ENCODE results near the gene WNK1.

GRCh38 chr12:915090-915489, 162.7 kb downstream of the WNK1 start:
- TF ChIP-seq CTBP2 (IDR thresholded peaks at IDR 0.05; ENCODE audit: borderline replicate concordance, insufficient read depth, insufficient read length, low read length): no peak
- no peak for TF ChIP-seq EZH2 (IDR thresholded peaks at IDR 0.05; ENCODE audit: low read depth, low read length, severe bottlenecking)
- no peak for TF ChIP-seq POLR2AphosphoS5 (IDR thresholded peaks at IDR 0.05; ENCODE audit: low read depth, low read length)
- TF ChIP-seq MAX (IDR thresholded peaks at IDR 0.05): no peak
- TF ChIP-seq CTCF (IDR thresholded peaks at IDR 0.05; ENCODE audit: control extremely low read depth in 1 of 3, insufficient read depth in 1 of 3, low read depth in 1 of 3, low read length in 3 of 3): no peak
- no peak for TF ChIP-seq KDM1A (IDR thresholded peaks at IDR 0.05; ENCODE audit: borderline replicate concordance, low read length)
- no peak for TF ChIP-seq EGR1 (IDR thresholded peaks at IDR 0.05; ENCODE audit: borderline replicate concordance, low read depth, low read length)
- no peak for TF ChIP-seq RAD21 (IDR thresholded peaks at IDR 0.05 in 1 of 2, conservative IDR thresholded peaks at IDR 0.05 in 1 of 2; ENCODE audit: low read depth in 2 of 2, low read length in 2 of 2)
- TF ChIP-seq TAF7 (optimal IDR thresholded peaks at IDR 0.05; ENCODE audit: borderline replicate concordance, low read depth, low read length): no peak
- TF ChIP-seq PHF8 (conservative IDR thresholded peaks at IDR 0.05; ENCODE audit: low read depth, low read length): no peak
- no peak for TF ChIP-seq SIN3A (conservative IDR thresholded peaks at IDR 0.05 in 1 of 2, IDR thresholded peaks at IDR 0.05 in 1 of 2; ENCODE audit: low read depth in 1 of 2, low read length in 2 of 2)
- TF ChIP-seq POLR2A (IDR thresholded peaks at IDR 0.05; ENCODE audit: control extremely low read depth in 1 of 2, low read depth in 2 of 2, low read length in 2 of 2): no peak
- TF ChIP-seq CEBPB (IDR thresholded peaks at IDR 0.05; ENCODE audit: low read depth, low read length): no peak

Data from H1 (cell line).